A549 (cell line): Measurements from ENCODE around the gene TAF1. TPM values are rescaled to one million over a fixed set of nuclear protein-coding genes. Genes with fewer than 3 reads are reported as not detected.

Experiments used
- ATAC-seq, 2 experiments: fragments of 200-7000 bp in 1 of 2; fragments of >200 bp in 1 of 2; cut with Nextera tagmentation in 1 of 2; cut with Tn5 transposase in 1 of 2; 3 replicates each; pipeline versions ENCODE4 v1.8.0 to v1.9.1; 2018 to 2020; ENCODE audit warnings: mild to moderate bottlenecking in 1 of 2, moderate library complexity in 1 of 2
- CTCF ChIA-PET: fragments of 300-600 bp; sonication (Branson Sonifier 250); formaldehyde crosslinking; extraction: SDS; loops from one replicate; lab custom pipeline; 2021; ENCODE audit warnings: antibody characterized with exemption, inconsistent platforms; lab: Yijun Ruan, JAX
- POLR2A ChIA-PET: fragments of 350-600 bp; formaldehyde crosslinking; extraction: SDS; loops from one replicate; lab custom pipeline; 2021; ENCODE audit warnings: antibody characterized with exemption, inconsistent platforms; lab: Yijun Ruan, JAX
- DNase-seq, 2 experiments: peaks; one replicate each; pipeline versions ENCODE4 v3.0.0 to v3.0.0-alpha.2; 2011 to 2016; ENCODE audit warnings: low read depth in 1 of 2, low spot score in 1 of 2
- FAIRE-seq: peaks from 2 replicates; lab custom pipeline; 2011; peaks lifted over from hg19 to GRCh38; lab: Jason Lieb, UNC
- H3K27ac ChIP-seq, 2 experiments: fragments of >200 bp; sonication (Bioruptor Twin); formaldehyde crosslinking; 3 replicates each; pipeline ENCODE4 v1.5.1; 2016 to 2017
- H3K4me1 ChIP-seq: fragments of >200 bp; sonication (Bioruptor Twin); formaldehyde crosslinking; 3 replicates; pipeline ENCODE4 v1.6.1; 2016
- H3K4me2 ChIP-seq: fragments of >200 bp; sonication (Bioruptor Twin); formaldehyde crosslinking; 3 replicates; pipeline ENCODE4 v1.6.1; 2016
- H3K4me3 ChIP-seq: fragments of >200 bp; sonication (Bioruptor Twin); formaldehyde crosslinking; 3 replicates; pipeline ENCODE4 v1.5.1; 2016
- H3K9me3 ChIP-seq: fragments of >200 bp; sonication (Bioruptor Twin); formaldehyde crosslinking; 3 replicates; pipeline ENCODE4 v1.6.1; 2016
- ATOH8 ChIP-seq: fragments of 250-450 bp; sonication (Bioruptor Pico); IDR thresholded peaks from 2 replicates; pipeline ENCODE4 v1.5.0; 2020; ENCODE audit warnings: low read depth, mild to moderate bottlenecking, moderate library complexity
- BHLHE40 ChIP-seq: IDR thresholded peaks from 2 replicates; pipeline ENCODE4 v1.6.1; 2012; ENCODE audit warnings: low read depth, low read length, inconsistent platforms
- EP300 ChIP-seq, 2 experiments: fragments of >200 bp; sonication (Bioruptor Twin); formaldehyde crosslinking; IDR thresholded peaks; 2 replicates in 1 of 2; 3 replicates in 1 of 2; pipeline ENCODE4 v1.6.1; 2016 to 2017
- FOSB ChIP-seq: fragments of 250-450 bp; sonication (Bioruptor Pico); IDR thresholded peaks from 2 replicates; pipeline ENCODE4 v1.5.0; 2020; ENCODE audit warnings: mild to moderate bottlenecking, moderate library complexity
- FOSL2 ChIP-seq, 2 experiments: fragments of 450-650 bp in 1 of 2; fragments of >200 bp in 1 of 2; sonication (Bioruptor Twin) in 1 of 2; formaldehyde crosslinking; IDR thresholded peaks; 2 replicates each; pipeline versions ENCODE4 v1.5.0 to v1.6.1; 2016 to 2020; ENCODE audit warnings: mild to moderate bottlenecking in 1 of 2, moderate library complexity in 1 of 2
- FOXS1 ChIP-seq: fragments of 250-450 bp; sonication (Bioruptor Pico); IDR thresholded peaks from 2 replicates; pipeline ENCODE4 v1.5.0; 2020; ENCODE audit warnings: mild to moderate bottlenecking, moderate library complexity
- HOXB5 ChIP-seq: fragments of 250-450 bp; sonication (Bioruptor Pico); IDR thresholded peaks from 2 replicates; pipeline ENCODE4 v1.5.0; 2020; ENCODE audit warnings: mild to moderate bottlenecking, moderate library complexity
- MAFK ChIP-seq: fragments of 450-650 bp; IDR thresholded peaks from 2 replicates; pipeline ENCODE4 v1.6.1; 2014; ENCODE audit not compliant: partially characterized antibody
- MYC ChIP-seq: IDR thresholded peaks from 2 replicates; pipeline ENCODE4 v1.6.1; 2012; ENCODE audit warnings: mild to moderate bottlenecking, inconsistent platforms, low read length, improper control_type of control experiment, borderline replicate concordance
- RAD21 ChIP-seq, 2 experiments: fragments of >200 bp in 1 of 2; sonication (Bioruptor Twin) in 1 of 2; formaldehyde crosslinking in 1 of 2; IDR thresholded peaks in 1 of 2; conservative IDR thresholded peaks in 1 of 2; 2 replicates in 1 of 2; 3 replicates in 1 of 2; pipeline ENCODE4 v1.6.1; 2012 to 2018; ENCODE audit warnings: inconsistent platforms in 1 of 2
- REST ChIP-seq: fragments of 200-600 bp; sonication (generic); IDR thresholded peaks from 2 replicates; pipeline ENCODE4 v1.6.1; 2016; ENCODE audit warnings: antibody characterized with exemption, mild to moderate bottlenecking, moderate library complexity
- SMC3 ChIP-seq: fragments of >200 bp; sonication (Bioruptor Twin); formaldehyde crosslinking; IDR thresholded peaks from 3 replicates; pipeline ENCODE4 v1.6.1; 2018; ENCODE audit warnings: inconsistent platforms
- TFCP2L1 ChIP-seq: fragments of 250-450 bp; sonication (Bioruptor Pico); IDR thresholded peaks from 2 replicates; pipeline ENCODE4 v1.5.0; 2021; ENCODE audit warnings: mild to moderate bottlenecking
- TP53 ChIP-seq: fragments of 250-450 bp; sonication (Bioruptor Pico); IDR thresholded peaks from 2 replicates; pipeline ENCODE4 v1.5.0; 2021; ENCODE audit warnings: mild to moderate bottlenecking, moderate library complexity
- ZC3H11A ChIP-seq: fragments of 450-650 bp; IDR thresholded peaks from 2 replicates; pipeline ENCODE4 v1.6.1; 2014; ENCODE audit warnings: antibody characterized with exemption, mild to moderate bottlenecking
- ZNF302 ChIP-seq: fragments of 250-450 bp; sonication (Bioruptor Pico); IDR thresholded peaks from 2 replicates; pipeline ENCODE4 v1.9.0; 2021; ENCODE audit warnings: inconsistent platforms, mild to moderate bottlenecking, moderate library complexity
- WGBS: methylation state at CpG from one replicate; pipeline ENCODE4 v1.1.6; 2017; ENCODE audit errors: missing lambda C conversion rate; 5-methylcytosine and 5-hydroxymethylcytosine counted together
- polyA plus RNA-seq, 4 experiments: library from polyadenylated mRNA; depleted of rRNA in 3 of 4; stranded (reverse); fragments of >200 nt; fragmentation: RNase III in 1 of 4; extraction: RNeasy Plus Mini Kit Qiagen cat#74134 plus additional on column Dnase treatment in 1 of 4; gene quantifications; 2 replicates in 3 of 4; 3 replicates in 1 of 4; pipeline ENCODE4 v1.2.3, GENCODE V29; 2011 to 2017
- TF ChIP-seq, protein P1 (sequence below): IDR thresholded peaks from 2 replicates; pipeline ENCODE4 v1.6.1; 2012; ENCODE audit warnings: low read depth, borderline replicate concordance
- TF ChIP-seq, protein P2 (sequence below): fragments of 250-450 bp; sonication (Bioruptor Pico); IDR thresholded peaks from 2 replicates; pipeline ENCODE4 v1.5.0; 2021; ENCODE audit warnings: mild to moderate bottlenecking, moderate library complexity, borderline replicate concordance
- TF ChIP-seq, protein P3 (sequence below): fragments of >200 bp; sonication (Bioruptor Twin); formaldehyde crosslinking; IDR thresholded peaks from 3 replicates; pipeline ENCODE4 v1.6.1; 2016

TAF1 gene
- polyA plus RNA-seq, 2 of the 4 experiments (the other 2 are of a cell fraction) = 21.1 to 31.3 TPM

DNA sequence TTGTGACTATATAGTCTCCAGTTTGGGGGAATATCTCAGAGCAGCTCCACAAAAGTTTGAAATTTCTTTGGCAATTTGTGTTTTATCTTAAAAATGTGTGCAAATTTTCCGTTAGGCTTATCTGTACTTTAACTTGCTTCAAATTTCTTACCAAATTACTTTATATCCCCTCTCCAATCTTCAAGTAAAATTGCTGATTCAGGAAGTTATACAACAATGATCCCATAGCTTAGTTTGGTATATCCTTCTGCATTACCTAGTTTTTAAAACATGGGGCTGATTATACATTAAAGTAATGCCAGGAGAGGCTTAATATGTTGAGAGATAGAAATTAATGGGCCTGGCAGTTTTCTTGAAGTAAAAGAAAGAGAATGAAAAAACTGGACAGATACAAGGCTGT, 66.6 kb downstream of the TAF1 start:
- TF ChIP-seq, protein P1, sequence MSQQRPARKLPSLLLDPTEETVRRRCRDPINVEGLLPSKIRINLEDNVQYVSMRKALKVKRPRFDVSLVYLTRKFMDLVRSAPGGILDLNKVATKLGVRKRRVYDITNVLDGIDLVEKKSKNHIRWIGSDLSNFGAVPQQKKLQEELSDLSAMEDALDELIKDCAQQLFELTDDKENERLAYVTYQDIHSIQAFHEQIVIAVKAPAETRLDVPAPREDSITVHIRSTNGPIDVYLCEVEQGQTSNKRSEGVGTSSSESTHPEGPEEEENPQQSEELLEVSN = no peak
- TF ChIP-seq TFCP2L1 (CRISPR knock-in tag) (no peak), RAD21 (conservative IDR thresholded peaks at IDR 0.05 in 1 of 2, IDR thresholded peaks at IDR 0.05 in 1 of 2) (no peak), TP53 (no peak), MAFK (peak; percentile 80), HOXB5 (CRISPR knock-in tag) (no peak)
- TF ChIP-seq, protein P2, sequence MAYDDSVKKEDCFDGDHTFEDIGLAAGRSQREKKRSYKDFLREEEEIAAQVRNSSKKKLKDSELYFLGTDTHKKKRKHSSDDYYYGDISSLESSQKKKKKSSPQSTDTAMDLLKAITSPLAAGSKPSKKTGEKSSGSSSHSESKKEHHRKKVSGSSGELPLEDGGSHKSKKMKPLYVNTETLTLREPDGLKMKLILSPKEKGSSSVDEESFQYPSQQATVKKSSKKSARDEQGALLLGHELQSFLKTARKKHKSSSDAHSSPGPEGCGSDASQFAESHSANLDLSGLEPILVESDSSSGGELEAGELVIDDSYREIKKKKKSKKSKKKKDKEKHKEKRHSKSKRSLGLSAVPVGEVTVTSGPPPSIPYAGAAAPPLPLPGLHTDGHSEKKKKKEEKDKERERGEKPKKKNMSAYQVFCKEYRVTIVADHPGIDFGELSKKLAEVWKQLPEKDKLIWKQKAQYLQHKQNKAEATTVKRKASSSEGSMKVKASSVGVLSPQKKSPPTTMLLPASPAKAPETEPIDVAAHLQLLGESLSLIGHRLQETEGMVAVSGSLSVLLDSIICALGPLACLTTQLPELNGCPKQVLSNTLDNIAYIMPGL (CRISPR knock-in tag) = no peak
- Histone ChIP-seq H3K4me1 (no peaks in the 10 kb centered on the region), H3K4me3 (no peak overlapping the region), H3K27ac (no peak overlapping the region), H3K9me3 (no peaks in the 10 kb centered on the region), H3K4me2 (no peak overlapping the region)
- WGBS = 86% methylated on average over 1 of the region's 1 CpG
- ChIA-PET CTCF (interaction anchor here (0.9 kb wide), 1 partner anchor 36 kb away, joined by 3 read pairs; no protein-coding TSS in a partner anchor), POLR2A (no interaction called here)
- no peak for ATAC-seq
- DNase-seq = no peak
- FAIRE-seq = no peak

- no peaks in the 10 kb centered on the region for H3K4me1 ChIP-seq
- ATAC-seq = no peak
- DNase-seq = no peak
- TF ChIP-seq, protein P3, sequence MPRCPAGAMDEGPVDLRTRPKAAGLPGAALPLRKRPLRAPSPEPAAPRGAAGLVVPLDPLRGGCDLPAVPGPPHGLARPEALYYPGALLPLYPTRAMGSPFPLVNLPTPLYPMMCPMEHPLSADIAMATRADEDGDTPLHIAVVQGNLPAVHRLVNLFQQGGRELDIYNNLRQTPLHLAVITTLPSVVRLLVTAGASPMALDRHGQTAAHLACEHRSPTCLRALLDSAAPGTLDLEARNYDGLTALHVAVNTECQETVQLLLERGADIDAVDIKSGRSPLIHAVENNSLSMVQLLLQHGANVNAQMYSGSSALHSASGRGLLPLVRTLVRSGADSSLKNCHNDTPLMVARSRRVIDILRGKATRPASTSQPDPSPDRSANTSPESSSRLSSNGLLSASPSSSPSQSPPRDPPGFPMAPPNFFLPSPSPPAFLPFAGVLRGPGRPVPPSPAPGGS = no peak
- TF ChIP-seq TFCP2L1 (CRISPR knock-in tag) (no peak), FOXS1 (CRISPR knock-in tag) (no peak), BHLHE40 (no peak), REST (no peak), ZC3H11A (no peak), RAD21 (conservative IDR thresholded peaks at IDR 0.05 in 1 of 2, IDR thresholded peaks at IDR 0.05 in 1 of 2) (no peak), MYC (no peak), FOSB (CRISPR knock-in tag) (no peak), SMC3 (no peak), FOSL2 (IDR thresholded peaks at IDR 0.05) (no peak), FOSL2 (CRISPR knock-in tag; IDR thresholded peaks at IDR 0.05) (no peak), ATOH8 (CRISPR knock-in tag) (no peak), EP300 (IDR thresholded peaks at IDR 0.05) (no peak), ZNF302 (CRISPR knock-in tag) (no peak), MAFK (no peak)
- TF ChIP-seq, protein P2 (CRISPR knock-in tag) = no peak
- ChIA-PET POLR2A (no interaction called here), CTCF (no interaction called here)
- H3K4me2 ChIP-seq = no peak overlapping the region
- WGBS = 92% methylated on average over 6 of the region's 6 CpGs
- FAIRE-seq = no peak
- H3K4me3 ChIP-seq = no peak overlapping the region
- no peaks in the 10 kb centered on the region for H3K9me3 ChIP-seq
- 0 out of 6 replicates have a peak overlapping the region, but pooled peaks of 1 of the 2 experiments have one; percentile 35 for H3K27ac ChIP-seq
Observed at GRCh38 chrX:71438750-71439149, 72.6 kb downstream of the TAF1 start.
